ENCODE measurements around the gene VDR.

The VDR gene

GRCh38 chr12:47909839-47910465, 5.2 kb upstream of the VDR start:
- no peaks in the 10 kb centered on the region for H4K20me1 ChIP-seq (ENCODE audit: insufficient read depth, low read length)
- H3K4me2 ChIP-seq (ENCODE audit: low read length), result no peak overlapping the region
- H3K9me3 ChIP-seq (ENCODE audit: insufficient read depth, low read length), result no peaks in the 10 kb centered on the region
- no peak for TF ChIP-seq EZH2phosphoT487 (IDR thresholded peaks at IDR 0.05; ENCODE audit: low read depth)
- TF ChIP-seq, protein P1, sequence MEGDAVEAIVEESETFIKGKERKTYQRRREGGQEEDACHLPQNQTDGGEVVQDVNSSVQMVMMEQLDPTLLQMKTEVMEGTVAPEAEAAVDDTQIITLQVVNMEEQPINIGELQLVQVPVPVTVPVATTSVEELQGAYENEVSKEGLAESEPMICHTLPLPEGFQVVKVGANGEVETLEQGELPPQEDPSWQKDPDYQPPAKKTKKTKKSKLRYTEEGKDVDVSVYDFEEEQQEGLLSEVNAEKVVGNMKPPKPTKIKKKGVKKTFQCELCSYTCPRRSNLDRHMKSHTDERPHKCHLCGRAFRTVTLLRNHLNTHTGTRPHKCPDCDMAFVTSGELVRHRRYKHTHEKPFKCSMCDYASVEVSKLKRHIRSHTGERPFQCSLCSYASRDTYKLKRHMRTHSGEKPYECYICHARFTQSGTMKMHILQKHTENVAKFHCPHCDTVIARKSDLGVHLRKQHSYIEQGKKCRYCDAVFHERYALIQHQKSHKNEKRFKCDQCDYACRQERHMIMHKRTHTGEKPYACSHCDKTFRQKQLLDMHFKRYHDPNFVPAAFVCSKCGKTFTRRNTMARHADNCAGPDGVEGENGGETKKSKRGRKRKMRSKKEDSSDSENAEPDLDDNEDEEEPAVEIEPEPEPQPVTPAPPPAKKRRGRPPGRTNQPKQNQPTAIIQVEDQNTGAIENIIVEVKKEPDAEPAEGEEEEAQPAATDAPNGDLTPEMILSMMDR (IDR thresholded peaks at IDR 0.05; ENCODE audit: low read depth, low read length), result no peak
- H3K79me2 ChIP-seq (ENCODE audit: low read length), result no peaks in the 10 kb centered on the region
- H3K4me3 ChIP-seq (ENCODE audit: low read length), result no peak overlapping the region
- H2AFZ ChIP-seq (ENCODE audit: low read depth, low read length), result no peak overlapping the region
- H3K36me3 ChIP-seq (replicated peaks; ENCODE audit: low read depth, low read length), result no peaks in the 10 kb centered on the region
- H3K27ac ChIP-seq (ENCODE audit: low read length), result no peak overlapping the region
- H3K9ac ChIP-seq (ENCODE audit: low read length), result no peak overlapping the region
- H3K27me3 ChIP-seq (ENCODE audit: low read depth, low read length), result peaks cover 26% of the 10 kb centered on the region; the same call in 1 of the 2 replicates
- no peaks in the 10 kb centered on the region for H3K4me1 ChIP-seq (ENCODE audit: low read length)

GRCh38 chr12:47908738-47909137, 3.9 kb upstream of the VDR start:
- Histone ChIP-seq H3K79me2 (ENCODE audit: low read length) (no peaks in the 10 kb centered on the region), H3K4me1 (ENCODE audit: low read length) (peaks cover 5% of the 10 kb centered on the region), H3K4me2 (ENCODE audit: low read length) (no peak overlapping the region), H3K36me3 (replicated peaks; ENCODE audit: low read depth, low read length) (no peaks in the 10 kb centered on the region), H3K27ac (ENCODE audit: low read length) (no peak overlapping the region), H3K4me3 (ENCODE audit: low read length) (no peak overlapping the region), H2AFZ (ENCODE audit: low read depth, low read length) (no peak overlapping the region), H3K9me3 (ENCODE audit: insufficient read depth, low read length) (no peaks in the 10 kb centered on the region), H3K9ac (ENCODE audit: low read length) (no peak overlapping the region), H4K20me1 (ENCODE audit: insufficient read depth, low read length) (no peaks in the 10 kb centered on the region), H3K27me3 (ENCODE audit: low read depth, low read length) (peaks cover 26% of the 10 kb centered on the region; the same call in 1 of the 2 replicates)
- TF ChIP-seq EZH2phosphoT487 (IDR thresholded peaks at IDR 0.05; ENCODE audit: low read depth), result no peak
- TF ChIP-seq, protein P1 (IDR thresholded peaks at IDR 0.05; ENCODE audit: low read depth, low read length), result no peak

GRCh38 chr12:47907851-47908454, 3.2 kb upstream of the VDR start:
- no peaks in the 10 kb centered on the region for H4K20me1 ChIP-seq (ENCODE audit: insufficient read depth, low read length)
- no peaks in the 10 kb centered on the region for H3K36me3 ChIP-seq (replicated peaks; ENCODE audit: low read depth, low read length)
- no peak overlapping the region for H3K27ac ChIP-seq (ENCODE audit: low read length)
- no peaks in the 10 kb centered on the region for H3K9me3 ChIP-seq (ENCODE audit: insufficient read depth, low read length)
- H3K9ac ChIP-seq (ENCODE audit: low read length), result no peak overlapping the region
- H2AFZ ChIP-seq (ENCODE audit: low read depth, low read length), result no peak overlapping the region
- H3K4me1 ChIP-seq (ENCODE audit: low read length), result peaks cover 13% of the 10 kb centered on the region
- peaks cover 26% of the 10 kb centered on the region; the same call in 1 of the 2 replicates for H3K27me3 ChIP-seq (ENCODE audit: low read depth, low read length)
- no peaks in the 10 kb centered on the region for H3K79me2 ChIP-seq (ENCODE audit: low read length)
- no peak overlapping the region for H3K4me3 ChIP-seq (ENCODE audit: low read length)
- TF ChIP-seq, protein P1 (IDR thresholded peaks at IDR 0.05; ENCODE audit: low read depth, low read length), result no peak
- no peak for TF ChIP-seq EZH2phosphoT487 (IDR thresholded peaks at IDR 0.05; ENCODE audit: low read depth)
- H3K4me2 ChIP-seq (ENCODE audit: low read length), result no peak overlapping the region

GRCh38 chr12:47903927-47904712, 674 bp downstream of the VDR start:
- H3K4me2 ChIP-seq (ENCODE audit: low read length), result peak overlapping the region; percentile 94
- peak overlapping the region; percentile 78 for H3K4me3 ChIP-seq (ENCODE audit: low read length)
- H4K20me1 ChIP-seq (ENCODE audit: insufficient read depth, low read length), result no peaks in the 10 kb centered on the region
- no peaks in the 10 kb centered on the region for H3K36me3 ChIP-seq (replicated peaks; ENCODE audit: low read depth, low read length)
- peaks cover 19% of the 10 kb centered on the region; the same call in 1 of the 2 replicates for H3K27me3 ChIP-seq (ENCODE audit: low read depth, low read length)
- no peak overlapping the region for H3K27ac ChIP-seq (ENCODE audit: low read length)
- H3K9me3 ChIP-seq (ENCODE audit: insufficient read depth, low read length), result no peaks in the 10 kb centered on the region
- peak overlapping the region; percentile 70; the same call in 1 of the 2 replicates for H2AFZ ChIP-seq (ENCODE audit: low read depth, low read length)
- peaks cover 25% of the 10 kb centered on the region for H3K4me1 ChIP-seq (ENCODE audit: low read length)
- no peak overlapping the region for H3K9ac ChIP-seq (ENCODE audit: low read length)
- TF ChIP-seq EZH2phosphoT487 (IDR thresholded peaks at IDR 0.05; ENCODE audit: low read depth), result no peak
- TF ChIP-seq, protein P1 (IDR thresholded peaks at IDR 0.05; ENCODE audit: low read depth, low read length), result no peak
- no peaks in the 10 kb centered on the region for H3K79me2 ChIP-seq (ENCODE audit: low read length)
